WTC11 (cell line): ENCODE measurements around the gene PTGDR. TPM values are rescaled to one million over a fixed set of nuclear protein-coding genes. Genes with fewer than 3 reads are reported as not detected.

ENCODE experiments used
- ATAC-seq: fragments of 200-7000 bp; cut with Tn5 transposase; 2 replicates; pipeline ENCODE4 v1.10.0; 2021; ENCODE audit warnings: mild to moderate bottlenecking, moderate library complexity
- CTCF ChIA-PET: fragments of 300-600 bp; sonication (Branson Sonifier 250); formaldehyde crosslinking; loops from one replicate; lab custom pipeline; 2021; ENCODE audit warnings: antibody characterized with exemption; lab: Charles Lee
- POLR2A ChIA-PET: fragments of 350-600 bp; sonication (Branson Sonifier 250); formaldehyde crosslinking; loops from one replicate; lab custom pipeline; 2021; ENCODE audit warnings: antibody characterized with exemption; lab: Charles Lee
- DNase-seq: peaks from one replicate; pipeline ENCODE4 v3.0.0; 2021; ENCODE audit warnings: low spot score
- H3K27ac Mint-ChIP-seq: 2 replicates; pipeline ENCODE4 v1.8.0; 2021; ENCODE audit warnings: mixed read lengths
- H3K27me3 Mint-ChIP-seq: 2 replicates; pipeline ENCODE4 v1.8.0; 2021; ENCODE audit warnings: low read depth, mild to moderate bottlenecking, moderate library complexity, mixed read lengths
- H3K36me3 Mint-ChIP-seq: 2 replicates; pipeline ENCODE4 v1.8.0; 2021; ENCODE audit warnings: mixed read lengths
- H3K4me1 Mint-ChIP-seq: 2 replicates; pipeline ENCODE4 v1.8.0; 2022; ENCODE audit warnings: mixed read lengths
- H3K4me3 Mint-ChIP-seq: 2 replicates; pipeline ENCODE4 v1.8.0; 2021; ENCODE audit warnings: mild to moderate bottlenecking, moderate library complexity, mixed read lengths
- H3K9me3 Mint-ChIP-seq: 2 replicates; pipeline ENCODE4 v1.8.0; 2021; ENCODE audit warnings: mixed read lengths
- ATF1 ChIP-seq: sonication (generic); formaldehyde crosslinking; IDR thresholded peaks from 2 replicates; pipeline ENCODE4 v1.8.1; 2023; ENCODE audit warnings: mild to moderate bottlenecking, moderate library complexity, missing genetic modification reagents
- CREB1 ChIP-seq: sonication (generic); formaldehyde crosslinking; IDR thresholded peaks from 2 replicates; pipeline ENCODE4 v1.8.0; 2023; ENCODE audit warnings: mild to moderate bottlenecking, missing genetic modification reagents
- ESRRA ChIP-seq: sonication (generic); formaldehyde crosslinking; IDR thresholded peaks from 2 replicates; pipeline ENCODE4 v1.8.1; 2022; ENCODE audit warnings: mild to moderate bottlenecking, missing genetic modification reagents, borderline replicate concordance
- FOXP1 ChIP-seq: sonication (generic); formaldehyde crosslinking; IDR thresholded peaks from 2 replicates; pipeline ENCODE4 v1.8.0; 2022; ENCODE audit warnings: missing genetic modification reagents, mild to moderate bottlenecking, moderate library complexity, borderline replicate concordance
- GTF2I ChIP-seq: fragments of 250-450 bp; sonication (Bioruptor Pico); conservative IDR thresholded peaks from 2 replicates; pipeline ENCODE4 v1.4.0; 2021; ENCODE audit warnings: mild to moderate bottlenecking
- MYBL2 ChIP-seq: sonication (generic); formaldehyde crosslinking; IDR thresholded peaks from 2 replicates; pipeline ENCODE4 v1.8.1; 2023; ENCODE audit warnings: mild to moderate bottlenecking, moderate library complexity, missing genetic modification reagents
- NFE2L1 ChIP-seq: sonication (generic); formaldehyde crosslinking; IDR thresholded peaks from 2 replicates; pipeline ENCODE4 v1.8.1; 2023; ENCODE audit warnings: missing genetic modification reagents
- SMAD3 ChIP-seq: sonication (generic); formaldehyde crosslinking; IDR thresholded peaks from 2 replicates; pipeline ENCODE4 v1.8.0; 2022; ENCODE audit warnings: missing genetic modification reagents, mild to moderate bottlenecking, borderline replicate concordance
- TEAD1 ChIP-seq: sonication (generic); formaldehyde crosslinking; IDR thresholded peaks from 2 replicates; pipeline ENCODE4 v1.8.0; 2022; ENCODE audit warnings: mild to moderate bottlenecking, missing genetic modification reagents
- TEAD4 ChIP-seq: sonication (generic); formaldehyde crosslinking; IDR thresholded peaks from 2 replicates; pipeline ENCODE4 v1.8.0; 2022; ENCODE audit warnings: mild to moderate bottlenecking, missing genetic modification reagents
- TP53 ChIP-seq: sonication (generic); formaldehyde crosslinking; IDR thresholded peaks from 2 replicates; pipeline ENCODE4 v1.8.1; 2023; ENCODE audit warnings: mild to moderate bottlenecking, missing genetic modification reagents
- ZNF138 ChIP-seq: sonication (generic); formaldehyde crosslinking; conservative IDR thresholded peaks from 2 replicates; pipeline ENCODE4 v1.8.1; 2022; ENCODE audit warnings: mild to moderate bottlenecking, moderate library complexity, missing genetic modification reagents
- ZNF219 ChIP-seq: sonication (generic); formaldehyde crosslinking; IDR thresholded peaks from 2 replicates; pipeline ENCODE4 v1.8.0; 2023; ENCODE audit warnings: missing genetic modification reagents, mild to moderate bottlenecking, borderline replicate concordance
- ZNF317 ChIP-seq: sonication (generic); formaldehyde crosslinking; IDR thresholded peaks from 2 replicates; pipeline ENCODE4 v1.8.1; 2023; ENCODE audit warnings: low read depth, mild to moderate bottlenecking, moderate library complexity, missing genetic modification reagents, borderline replicate concordance
- total RNA-seq: library from RNA; stranded (reverse); gene quantifications from 3 replicates; pipeline ENCODE4 v1.2.3, GENCODE V29; 2021
- TF ChIP-seq, protein P1 (sequence below): sonication (generic); formaldehyde crosslinking; IDR thresholded peaks from 2 replicates; pipeline ENCODE4 v1.8.1; 2022; ENCODE audit warnings: mild to moderate bottlenecking, missing genetic modification reagents, moderate library complexity, borderline replicate concordance
- TF ChIP-seq, protein P2 (sequence below): fragments of 250-450 bp; sonication (Bioruptor Pico); IDR thresholded peaks from 2 replicates; pipeline ENCODE4 v2.1.2; 2022; ENCODE audit warnings: mild to moderate bottlenecking, moderate library complexity
- TF ChIP-seq, protein P3 (sequence below): sonication (generic); formaldehyde crosslinking; IDR thresholded peaks from 2 replicates; pipeline ENCODE4 v1.8.0; 2022; ENCODE audit warnings: mild to moderate bottlenecking, missing genetic modification reagents
- TF ChIP-seq, protein P4 (sequence below): sonication (generic); formaldehyde crosslinking; IDR thresholded peaks from 2 replicates; pipeline ENCODE4 v1.8.0; 2022; ENCODE audit warnings: mild to moderate bottlenecking, missing genetic modification reagents
- TF ChIP-seq, protein P5 (sequence below): sonication (generic); formaldehyde crosslinking; IDR thresholded peaks from 2 replicates; pipeline ENCODE4 v1.8.0; 2022; ENCODE audit warnings: mild to moderate bottlenecking, missing genetic modification reagents
- TF ChIP-seq, protein P6 (sequence below): sonication (generic); formaldehyde crosslinking; IDR thresholded peaks from 2 replicates; pipeline ENCODE4 v1.8.0; 2023; ENCODE audit warnings: mild to moderate bottlenecking, missing genetic modification reagents
- TF ChIP-seq, protein P7 (sequence below): sonication (generic); formaldehyde crosslinking; IDR thresholded peaks from 2 replicates; pipeline ENCODE4 v1.8.1; 2023; ENCODE audit warnings: mild to moderate bottlenecking, moderate library complexity, missing genetic modification reagents

PTGDR gene
- total RNA-seq, 1 experiment from 2014 or later = 0.24 TPM

DNA sequence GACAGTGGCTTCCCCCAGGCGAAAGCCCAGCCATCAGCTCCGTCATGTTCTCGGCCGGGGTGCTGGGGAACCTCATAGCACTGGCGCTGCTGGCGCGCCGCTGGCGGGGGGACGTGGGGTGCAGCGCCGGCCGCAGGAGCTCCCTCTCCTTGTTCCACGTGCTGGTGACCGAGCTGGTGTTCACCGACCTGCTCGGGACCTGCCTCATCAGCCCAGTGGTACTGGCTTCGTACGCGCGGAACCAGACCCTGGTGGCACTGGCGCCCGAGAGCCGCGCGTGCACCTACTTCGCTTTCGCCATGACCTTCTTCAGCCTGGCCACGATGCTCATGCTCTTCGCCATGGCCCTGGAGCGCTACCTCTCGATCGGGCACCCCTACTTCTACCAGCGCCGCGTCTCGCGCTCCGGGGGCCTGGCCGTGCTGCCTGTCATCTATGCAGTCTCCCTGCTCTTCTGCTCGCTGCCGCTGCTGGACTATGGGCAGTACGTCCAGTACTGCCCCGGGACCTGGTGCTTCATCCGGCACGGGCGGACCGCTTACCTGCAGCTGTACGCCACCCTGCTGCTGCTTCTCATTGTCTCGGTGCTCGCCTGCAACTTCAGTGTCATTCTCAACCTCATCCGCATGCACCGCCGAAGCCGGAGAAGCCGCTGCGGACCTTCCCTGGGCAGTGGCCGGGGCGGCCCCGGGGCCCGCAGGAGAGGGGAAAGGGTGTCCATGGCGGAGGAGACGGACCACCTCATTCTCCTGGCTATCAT lies 47.3 kb downstream of the PTGDR start:
- ChIA-PET POLR2A (no interaction called here), CTCF (interaction anchor here (1.0 to 1.4 kb wide), 2 partner anchors 20 to 90 kb away, joined by 3 read pairs; no protein-coding TSS in a partner anchor)
- H3K4me3 Mint-ChIP-seq = peak overlapping the region; percentile 93
- no peak overlapping the region for H3K27ac Mint-ChIP-seq
- DNase-seq = peak; percentile 48
- 0 out of 2 replicates have a peak, but pooled peaks cover under 1% of the 10 kb centered on the region for H3K36me3 Mint-ChIP-seq
- ATAC-seq = peak; percentile 48
- peaks cover 2% of the 10 kb centered on the region for H3K9me3 Mint-ChIP-seq
- H3K4me1 Mint-ChIP-seq = peaks cover 28% of the 10 kb centered on the region
- peaks cover 74% of the 10 kb centered on the region for H3K27me3 Mint-ChIP-seq
- TF ChIP-seq TP53 (CRISPR knock-in tag) = 0 out of 2 replicates have a peak, but pooled peaks have one; percentile 50
- TF ChIP-seq, protein P1, sequence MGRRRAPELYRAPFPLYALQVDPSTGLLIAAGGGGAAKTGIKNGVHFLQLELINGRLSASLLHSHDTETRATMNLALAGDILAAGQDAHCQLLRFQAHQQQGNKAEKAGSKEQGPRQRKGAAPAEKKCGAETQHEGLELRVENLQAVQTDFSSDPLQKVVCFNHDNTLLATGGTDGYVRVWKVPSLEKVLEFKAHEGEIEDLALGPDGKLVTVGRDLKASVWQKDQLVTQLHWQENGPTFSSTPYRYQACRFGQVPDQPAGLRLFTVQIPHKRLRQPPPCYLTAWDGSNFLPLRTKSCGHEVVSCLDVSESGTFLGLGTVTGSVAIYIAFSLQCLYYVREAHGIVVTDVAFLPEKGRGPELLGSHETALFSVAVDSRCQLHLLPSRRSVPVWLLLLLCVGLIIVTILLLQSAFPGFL (CRISPR knock-in tag) = no peak
- peak; percentile 40; the same call in 1 of the 2 replicates for TF ChIP-seq TEAD1 (CRISPR knock-in tag)
- TF ChIP-seq, protein P2, sequence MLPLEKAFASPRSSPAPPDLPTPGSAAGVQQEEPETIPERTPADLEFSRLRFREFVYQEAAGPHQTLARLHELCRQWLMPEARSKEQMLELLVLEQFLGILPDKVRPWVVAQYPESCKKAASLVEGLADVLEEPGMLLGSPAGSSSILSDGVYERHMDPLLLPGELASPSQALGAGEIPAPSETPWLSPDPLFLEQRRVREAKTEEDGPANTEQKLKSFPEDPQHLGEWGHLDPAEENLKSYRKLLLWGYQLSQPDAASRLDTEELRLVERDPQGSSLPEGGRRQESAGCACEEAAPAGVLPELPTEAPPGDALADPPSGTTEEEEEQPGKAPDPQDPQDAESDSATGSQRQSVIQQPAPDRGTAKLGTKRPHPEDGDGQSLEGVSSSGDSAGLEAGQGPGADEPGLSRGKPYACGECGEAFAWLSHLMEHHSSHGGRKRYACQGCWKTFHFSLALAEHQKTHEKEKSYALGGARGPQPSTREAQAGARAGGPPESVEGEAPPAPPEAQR (CRISPR knock-in tag) = no peak
- TF ChIP-seq NFE2L1 = peak; percentile 59; the same call in 1 of the 2 replicates
- TF ChIP-seq, protein P3, sequence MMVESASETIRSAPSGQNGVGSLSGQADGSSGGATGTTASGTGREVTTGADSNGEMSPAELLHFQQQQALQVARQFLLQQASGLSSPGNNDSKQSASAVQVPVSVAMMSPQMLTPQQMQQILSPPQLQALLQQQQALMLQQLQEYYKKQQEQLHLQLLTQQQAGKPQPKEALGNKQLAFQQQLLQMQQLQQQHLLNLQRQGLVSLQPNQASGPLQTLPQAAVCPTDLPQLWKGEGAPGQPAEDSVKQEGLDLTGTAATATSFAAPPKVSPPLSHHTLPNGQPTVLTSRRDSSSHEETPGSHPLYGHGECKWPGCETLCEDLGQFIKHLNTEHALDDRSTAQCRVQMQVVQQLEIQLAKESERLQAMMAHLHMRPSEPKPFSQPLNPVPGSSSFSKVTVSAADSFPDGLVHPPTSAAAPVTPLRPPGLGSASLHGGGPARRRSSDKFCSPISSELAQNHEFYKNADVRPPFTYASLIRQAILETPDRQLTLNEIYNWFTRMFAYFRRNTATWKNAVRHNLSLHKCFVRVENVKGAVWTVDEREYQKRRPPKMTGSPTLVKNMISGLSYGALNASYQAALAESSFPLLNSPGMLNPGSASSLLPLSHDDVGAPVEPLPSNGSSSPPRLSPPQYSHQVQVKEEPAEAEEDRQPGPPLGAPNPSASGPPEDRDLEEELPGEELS (CRISPR knock-in tag) = peak; percentile 72; the same call in 1 of the 2 replicates
- TF ChIP-seq, protein P4, sequence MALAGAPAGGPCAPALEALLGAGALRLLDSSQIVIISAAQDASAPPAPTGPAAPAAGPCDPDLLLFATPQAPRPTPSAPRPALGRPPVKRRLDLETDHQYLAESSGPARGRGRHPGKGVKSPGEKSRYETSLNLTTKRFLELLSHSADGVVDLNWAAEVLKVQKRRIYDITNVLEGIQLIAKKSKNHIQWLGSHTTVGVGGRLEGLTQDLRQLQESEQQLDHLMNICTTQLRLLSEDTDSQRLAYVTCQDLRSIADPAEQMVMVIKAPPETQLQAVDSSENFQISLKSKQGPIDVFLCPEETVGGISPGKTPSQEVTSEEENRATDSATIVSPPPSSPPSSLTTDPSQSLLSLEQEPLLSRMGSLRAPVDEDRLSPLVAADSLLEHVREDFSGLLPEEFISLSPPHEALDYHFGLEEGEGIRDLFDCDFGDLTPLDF (CRISPR knock-in tag) = 0 out of 2 replicates have a peak, but pooled peaks have one; percentile 50
- TF ChIP-seq MYBL2 (CRISPR knock-in tag) = peak; percentile 38; the same call in 1 of the 2 replicates
- TF ChIP-seq ZNF138 = no peak
- TF ChIP-seq, protein P5, sequence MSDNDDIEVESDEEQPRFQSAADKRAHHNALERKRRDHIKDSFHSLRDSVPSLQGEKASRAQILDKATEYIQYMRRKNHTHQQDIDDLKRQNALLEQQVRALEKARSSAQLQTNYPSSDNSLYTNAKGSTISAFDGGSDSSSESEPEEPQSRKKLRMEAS (CRISPR knock-in tag) = peak; percentile 84
- TF ChIP-seq SMAD3 (CRISPR knock-in tag) = peak; percentile 17; the same call in 1 of the 2 replicates
- 0 out of 2 replicates have a peak, but pooled peaks have one; percentile 21 for TF ChIP-seq TEAD4 (CRISPR knock-in tag)
- TF ChIP-seq, protein P6, sequence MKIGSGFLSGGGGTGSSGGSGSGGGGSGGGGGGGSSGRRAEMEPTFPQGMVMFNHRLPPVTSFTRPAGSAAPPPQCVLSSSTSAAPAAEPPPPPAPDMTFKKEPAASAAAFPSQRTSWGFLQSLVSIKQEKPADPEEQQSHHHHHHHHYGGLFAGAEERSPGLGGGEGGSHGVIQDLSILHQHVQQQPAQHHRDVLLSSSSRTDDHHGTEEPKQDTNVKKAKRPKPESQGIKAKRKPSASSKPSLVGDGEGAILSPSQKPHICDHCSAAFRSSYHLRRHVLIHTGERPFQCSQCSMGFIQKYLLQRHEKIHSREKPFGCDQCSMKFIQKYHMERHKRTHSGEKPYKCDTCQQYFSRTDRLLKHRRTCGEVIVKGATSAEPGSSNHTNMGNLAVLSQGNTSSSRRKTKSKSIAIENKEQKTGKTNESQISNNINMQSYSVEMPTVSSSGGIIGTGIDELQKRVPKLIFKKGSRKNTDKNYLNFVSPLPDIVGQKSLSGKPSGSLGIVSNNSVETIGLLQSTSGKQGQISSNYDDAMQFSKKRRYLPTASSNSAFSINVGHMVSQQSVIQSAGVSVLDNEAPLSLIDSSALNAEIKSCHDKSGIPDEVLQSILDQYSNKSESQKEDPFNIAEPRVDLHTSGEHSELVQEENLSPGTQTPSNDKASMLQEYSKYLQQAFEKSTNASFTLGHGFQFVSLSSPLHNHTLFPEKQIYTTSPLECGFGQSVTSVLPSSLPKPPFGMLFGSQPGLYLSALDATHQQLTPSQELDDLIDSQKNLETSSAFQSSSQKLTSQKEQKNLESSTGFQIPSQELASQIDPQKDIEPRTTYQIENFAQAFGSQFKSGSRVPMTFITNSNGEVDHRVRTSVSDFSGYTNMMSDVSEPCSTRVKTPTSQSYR (CRISPR knock-in tag) = peak; percentile 76
- 0 out of 2 replicates have a peak, but pooled peaks have one; percentile 83 for TF ChIP-seq FOXP1 (CRISPR knock-in tag)
- TF ChIP-seq GTF2I = no peak
- peak; percentile 74; the same call in 1 of the 2 replicates for TF ChIP-seq CREB1
- TF ChIP-seq ESRRA (CRISPR knock-in tag) = peak; percentile 15; the same call in 1 of the 2 replicates
- no peak for TF ChIP-seq ZNF317 (CRISPR knock-in tag)
- TF ChIP-seq, protein P7, sequence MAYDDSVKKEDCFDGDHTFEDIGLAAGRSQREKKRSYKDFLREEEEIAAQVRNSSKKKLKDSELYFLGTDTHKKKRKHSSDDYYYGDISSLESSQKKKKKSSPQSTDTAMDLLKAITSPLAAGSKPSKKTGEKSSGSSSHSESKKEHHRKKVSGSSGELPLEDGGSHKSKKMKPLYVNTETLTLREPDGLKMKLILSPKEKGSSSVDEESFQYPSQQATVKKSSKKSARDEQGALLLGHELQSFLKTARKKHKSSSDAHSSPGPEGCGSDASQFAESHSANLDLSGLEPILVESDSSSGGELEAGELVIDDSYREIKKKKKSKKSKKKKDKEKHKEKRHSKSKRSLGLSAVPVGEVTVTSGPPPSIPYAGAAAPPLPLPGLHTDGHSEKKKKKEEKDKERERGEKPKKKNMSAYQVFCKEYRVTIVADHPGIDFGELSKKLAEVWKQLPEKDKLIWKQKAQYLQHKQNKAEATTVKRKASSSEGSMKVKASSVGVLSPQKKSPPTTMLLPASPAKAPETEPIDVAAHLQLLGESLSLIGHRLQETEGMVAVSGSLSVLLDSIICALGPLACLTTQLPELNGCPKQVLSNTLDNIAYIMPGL = peak; percentile 66; the same call in 1 of the 2 replicates
- TF ChIP-seq ZNF219 (CRISPR knock-in tag) = peak; percentile 53; the same call in 1 of the 2 replicates
- TF ChIP-seq ATF1 (CRISPR knock-in tag) = 0 out of 2 replicates have a peak, but pooled peaks have one; percentile 44
